GM23248 (cell line): ENCODE data around the gene TTC4. TPM values are rescaled to one million over a fixed set of nuclear protein-coding genes. Genes with fewer than 3 reads are reported as not detected.
A peak's percentile ranks its signal among the peaks of the same experiment; 100 is the strongest.

Experiments
- DNase-seq: peaks from one replicate; pipeline ENCODE4 v3.0.0-alpha.2; 2015
- H2AFZ ChIP-seq: fragments of 200-600 bp; sonication (generic); 2 replicates; pipeline ENCODE4 v1.6.1; 2016; ENCODE audit warnings: antibody characterized with exemption
- H3F3A ChIP-seq: fragments of 200-600 bp; sonication (generic); 2 replicates; pipeline ENCODE4 v1.6.1; 2016; ENCODE audit warnings: mild to moderate bottlenecking, antibody characterized with exemption, mixed run types; ENCODE audit not compliant: insufficient read depth
- H3K27ac ChIP-seq: fragments of 200-600 bp; sonication (generic); 2 replicates; pipeline ENCODE4 v1.5.1; 2016; ENCODE audit warnings: mild to moderate bottlenecking
- H3K27me3 ChIP-seq: fragments of 200-600 bp; sonication (generic); replicated peaks from 2 replicates; pipeline ENCODE4 v1.6.1; 2016; ENCODE audit warnings: mild to moderate bottlenecking; ENCODE audit not compliant: insufficient read depth
- H3K36me3 ChIP-seq: fragments of 200-600 bp; sonication (generic); 2 replicates; pipeline ENCODE4 v1.6.1; 2016; ENCODE audit warnings: low read depth, mild to moderate bottlenecking
- H3K4me1 ChIP-seq: fragments of 200-600 bp; sonication (generic); 2 replicates; pipeline ENCODE4 v1.6.1; 2016; ENCODE audit warnings: mild to moderate bottlenecking; ENCODE audit not compliant: insufficient read depth
- H3K4me2 ChIP-seq: fragments of 200-600 bp; sonication (generic); one replicate; pipeline ENCODE4 v1.6.1; 2016; ENCODE audit warnings: mild to moderate bottlenecking; ENCODE audit not compliant: unreplicated experiment
- H3K4me3 ChIP-seq: fragments of 200-600 bp; sonication (generic); 2 replicates; pipeline ENCODE4 v1.5.1; 2016; ENCODE audit warnings: mild to moderate bottlenecking
- H3K79me2 ChIP-seq: fragments of 200-600 bp; sonication (generic); 2 replicates; pipeline ENCODE4 v1.6.1; 2016; ENCODE audit warnings: mild to moderate bottlenecking; ENCODE audit not compliant: insufficient read depth
- H3K9ac ChIP-seq: fragments of 200-600 bp; sonication (generic); 2 replicates; pipeline ENCODE4 v1.6.1; 2016; ENCODE audit warnings: mild to moderate bottlenecking
- H3K9me2 ChIP-seq: fragments of 200-600 bp; sonication (generic); 2 replicates; pipeline ENCODE4 v1.6.1; 2016; ENCODE audit warnings: mixed run types, mild to moderate bottlenecking, moderate library complexity; ENCODE audit not compliant: insufficient read depth
- H3K9me3 ChIP-seq: fragments of 200-600 bp; sonication (generic); one replicate; pipeline ENCODE4 v1.6.1; 2017; ENCODE audit warnings: low read depth
- H4K20me1 ChIP-seq: fragments of 200-600 bp; sonication (generic); 2 replicates; pipeline ENCODE4 v1.6.0; 2016; ENCODE audit not compliant: insufficient read depth
- EZH2 ChIP-seq: fragments of 200-600 bp; sonication (generic); IDR thresholded peaks from 2 replicates; pipeline ENCODE4 v1.6.1; 2018; ENCODE audit warnings: antibody characterized with exemption, mild to moderate bottlenecking; ENCODE audit not compliant: insufficient read depth, poor library complexity, severe bottlenecking
- EZH2phosphoT487 ChIP-seq: fragments of 200-600 bp; sonication (generic); IDR thresholded peaks from 2 replicates; pipeline ENCODE4 v1.6.1; 2018; ENCODE audit warnings: antibody characterized with exemption, moderate library complexity, mild to moderate bottlenecking, low read depth; ENCODE audit not compliant: insufficient read depth
- WGBS, 2 experiments: methylation state at CpG; one replicate each; pipeline ENCODE4 v1.1.6; 2015 to 2017; ENCODE audit warnings: low lambda C conversion rate in 2 of 2, low coverage in 1 of 2; ENCODE audit errors: missing lambda C conversion rate in 2 of 2; 5-methylcytosine and 5-hydroxymethylcytosine counted together
- in situ Hi-C: fragments of 300-500 bp; cut with MboI; formaldehyde crosslinking; loops from 2 replicates; pipeline ENCODE4 v1.15.0; 2020
- polyA plus RNA-seq: library from polyadenylated mRNA; unstranded; fragments of >200 nt; fragmentation: Nextera tagmentation; extraction: Ambion mirVana; gene quantifications from 2 replicates; pipeline ENCODE4 v1.2.1, GENCODE V29; 2016
- total RNA-seq: library from RNA; depleted of rRNA; stranded (reverse); fragments of >200 nt; shearing (Covaris generic); gene quantifications from 2 replicates; pipeline ENCODE4 v1.2.3, GENCODE V29; 2014

The TTC4 gene
- total and polyA plus RNA-seq, 2 experiments from 2014 or later, result 24.2 to 27.1 TPM

DNA sequence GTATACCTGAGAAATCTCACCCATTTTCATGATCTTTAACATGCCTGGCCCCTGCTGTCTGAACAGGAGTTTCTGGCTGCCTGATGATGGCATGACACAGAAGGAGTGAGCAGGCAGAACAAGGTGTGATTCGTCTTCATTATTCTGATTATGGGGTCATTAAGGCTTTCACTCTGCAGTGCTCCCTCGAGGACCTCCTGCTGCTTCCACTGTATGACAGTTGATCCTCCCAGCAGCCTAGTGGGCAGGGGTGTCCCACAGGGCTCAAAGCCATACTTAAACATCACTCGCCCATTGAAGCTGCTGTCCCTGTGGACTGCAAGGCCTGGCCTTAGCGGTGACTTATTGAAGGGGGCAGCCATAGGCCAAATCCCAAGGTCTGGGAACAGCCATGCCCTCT is 61.4 kb downstream of the TTC4 start:
- no peak overlapping the region for H3K4me3 ChIP-seq
- no peaks in the 10 kb centered on the region for H3K36me3 ChIP-seq
- no peaks in the 10 kb centered on the region for H3K9me3 ChIP-seq
- TF ChIP-seq EZH2, result no peak
- TF ChIP-seq EZH2phosphoT487, result no peak
- H4K20me1 ChIP-seq, result no peaks in the 10 kb centered on the region
- no peaks in the 10 kb centered on the region for H3F3A ChIP-seq
- H2AFZ ChIP-seq, result no peak overlapping the region
- no peaks in the 10 kb centered on the region for H3K79me2 ChIP-seq
- no peaks in the 10 kb centered on the region for H3K9me2 ChIP-seq
- peaks cover 13% of the 10 kb centered on the region for H3K27me3 ChIP-seq
- 23 to 38% methylated on average over 4 of the region's 4 CpGs for WGBS, 2 experiments
- no peak for DNase-seq
- H3K27ac ChIP-seq, result no peak overlapping the region
- H3K4me1 ChIP-seq, result no peaks in the 10 kb centered on the region
- no peak overlapping the region for H3K4me2 ChIP-seq
- in situ Hi-C loops, result no loop called here
- no peak overlapping the region for H3K9ac ChIP-seq

DNA sequence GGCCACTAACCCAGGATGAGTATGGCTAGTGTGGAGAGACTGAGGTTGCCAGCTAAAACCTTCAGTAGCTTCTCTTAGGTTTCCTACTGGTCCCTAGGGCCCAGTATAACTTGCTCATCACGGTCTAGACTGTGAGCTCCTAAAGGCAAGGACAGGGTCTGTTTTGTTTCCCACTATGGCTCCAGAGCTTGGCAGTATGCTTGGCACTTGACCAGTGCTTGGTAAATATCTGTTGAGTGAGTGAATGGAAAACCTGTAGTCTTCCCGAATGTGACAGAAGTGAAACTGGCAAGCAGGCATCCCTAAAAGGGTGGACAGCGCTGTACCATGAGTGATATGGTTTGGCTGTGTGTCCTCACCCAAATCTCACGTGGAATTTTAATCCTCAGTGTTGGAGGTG is 61.8 kb downstream of the TTC4 start:
- H3K36me3 ChIP-seq, result no peaks in the 10 kb centered on the region
- H3K27ac ChIP-seq, result no peak overlapping the region
- H2AFZ ChIP-seq, result no peak overlapping the region
- no peaks in the 10 kb centered on the region for H3K9me2 ChIP-seq
- H3K4me1 ChIP-seq, result no peaks in the 10 kb centered on the region
- 37 to 41% methylated on average over 4 of the region's 4 CpGs for WGBS, 2 experiments
- TF ChIP-seq EZH2phosphoT487, result no peak
- no peak for TF ChIP-seq EZH2
- H4K20me1 ChIP-seq, result no peaks in the 10 kb centered on the region
- no peak for DNase-seq
- no peaks in the 10 kb centered on the region for H3K9me3 ChIP-seq
- no peak overlapping the region for H3K4me2 ChIP-seq
- no peak overlapping the region for H3K9ac ChIP-seq
- in situ Hi-C loops, result no loop called here
- H3F3A ChIP-seq, result no peaks in the 10 kb centered on the region
- peaks cover 17% of the 10 kb centered on the region for H3K27me3 ChIP-seq
- H3K79me2 ChIP-seq, result no peaks in the 10 kb centered on the region
- no peak overlapping the region for H3K4me3 ChIP-seq

DNA sequence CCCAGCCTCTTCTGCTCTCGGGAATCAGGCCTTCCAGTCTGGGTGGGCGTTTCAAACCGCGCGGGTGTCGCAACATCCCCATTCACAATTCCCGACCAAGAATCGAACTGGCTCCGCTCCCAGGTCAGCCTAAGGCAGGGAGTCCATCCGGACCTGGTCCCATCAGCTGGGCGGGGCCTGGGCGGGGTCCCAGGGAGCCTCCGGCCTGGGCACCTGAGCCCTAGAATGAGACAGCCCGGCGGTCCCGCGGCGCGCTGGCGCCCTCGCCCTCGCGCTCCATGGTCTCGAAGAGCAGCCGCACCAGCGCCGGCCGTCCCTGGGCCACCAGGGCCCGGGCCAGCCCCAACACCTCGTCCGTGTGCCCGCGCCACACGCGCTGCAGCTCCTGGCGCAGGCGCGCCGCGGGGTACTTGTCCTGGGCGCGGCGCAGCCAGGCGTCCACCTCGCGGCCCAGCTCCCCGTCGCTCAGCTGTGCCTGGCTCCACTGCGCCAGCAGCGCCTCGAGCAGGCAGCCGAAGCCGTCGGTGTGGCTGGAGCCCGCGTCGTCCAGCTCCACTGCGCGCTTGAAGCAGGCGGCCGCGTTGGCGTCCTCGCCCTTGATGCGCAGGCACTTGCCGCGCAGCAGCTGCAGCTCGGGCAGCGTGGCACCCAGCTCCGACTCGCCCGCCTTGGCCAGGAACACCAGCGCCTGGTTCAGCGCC is 65.5 kb downstream of the TTC4 start:
- no peaks in the 10 kb centered on the region for H3F3A ChIP-seq
- no peaks in the 10 kb centered on the region for H3K79me2 ChIP-seq
- H3K36me3 ChIP-seq, result no peaks in the 10 kb centered on the region
- in situ Hi-C loops, result no loop called here
- H3K27me3 ChIP-seq, result peaks cover 29% of the 10 kb centered on the region
- no peaks in the 10 kb centered on the region for H3K9me2 ChIP-seq
- H3K4me3 ChIP-seq, result peak overlapping the region; percentile 11; the same call in 1 of the 2 replicates
- H3K9me3 ChIP-seq, result no peaks in the 10 kb centered on the region
- no peak overlapping the region for H3K9ac ChIP-seq
- H3K4me2 ChIP-seq, result no peak overlapping the region
- TF ChIP-seq EZH2 (peak; percentile 3), EZH2phosphoT487 (no peak)
- H3K27ac ChIP-seq, result no peak overlapping the region
- no peak overlapping the region; the same call in 1 of the 2 replicates for H2AFZ ChIP-seq
- no peaks in the 10 kb centered on the region for H4K20me1 ChIP-seq
- H3K4me1 ChIP-seq, result no peaks in the 10 kb centered on the region
- 5 to 9% methylated on average over 57 to 63 of the region's 74 CpGs for WGBS, 2 experiments
- peak; percentile 46 for DNase-seq

DNA sequence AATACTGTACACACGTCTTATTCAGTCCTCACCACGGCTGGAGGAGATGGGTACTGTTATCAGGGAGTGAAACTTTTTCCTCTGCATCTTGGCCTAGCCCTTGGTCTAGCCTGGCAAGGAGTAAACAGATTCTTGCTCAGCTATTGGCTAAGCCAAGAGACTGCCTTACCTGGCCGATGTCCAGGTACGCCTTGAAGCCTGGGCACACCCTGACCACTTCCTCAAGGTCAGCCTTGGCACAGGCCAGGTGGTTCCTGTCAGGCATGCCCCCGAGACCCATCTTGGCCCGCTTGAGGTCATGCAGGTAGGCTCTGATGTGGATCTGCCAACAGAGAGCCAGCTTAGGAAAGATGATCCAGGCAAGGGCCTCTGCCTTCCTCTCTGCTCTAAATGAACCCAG is 66.5 kb downstream of the TTC4 start:
- Histone ChIP-seq H3K9me2 (no peaks in the 10 kb centered on the region), H3K27ac (no peak overlapping the region), H3K4me1 (no peaks in the 10 kb centered on the region), H4K20me1 (no peaks in the 10 kb centered on the region), H3K4me2 (no peak overlapping the region), H2AFZ (no peak overlapping the region), H3K36me3 (no peaks in the 10 kb centered on the region), H3K4me3 (no peak overlapping the region), H3K9me3 (no peaks in the 10 kb centered on the region), H3K9ac (no peak overlapping the region), H3F3A (no peaks in the 10 kb centered on the region), H3K27me3 (peaks cover 29% of the 10 kb centered on the region), H3K79me2 (no peaks in the 10 kb centered on the region)
- in situ Hi-C loops, result no loop called here
- 65 to 69% methylated on average over 6 of the region's 6 CpGs for WGBS, 2 experiments
- no peak for DNase-seq
- TF ChIP-seq EZH2 (no peak), EZH2phosphoT487 (no peak)
